Suprapubic skin (tissue), 4 donors: Measurements from ENCODE around the gene MTR. TPM values are rescaled to one million over a fixed set of nuclear protein-coding genes. Genes with fewer than 3 reads are reported as not detected.

Experiments
- DNase-seq, 2 donors: peaks; one replicate each; pipeline ENCODE4 v3.0.0-alpha.2; 2019; ENCODE audit warnings: low spot score in 2 of 2
- H3K27ac ChIP-seq: fragments of 200-600 bp; sonication (generic); one replicate; pipeline ENCODE4 v1.5.1; 2019
- H3K27me3 ChIP-seq: fragments of 200-600 bp; sonication (generic); one replicate; pipeline ENCODE4 v1.5.1; 2019
- H3K36me3 ChIP-seq: fragments of 200-600 bp; sonication (generic); one replicate; pipeline ENCODE4 v1.5.1; 2019
- H3K4me1 ChIP-seq: fragments of 200-600 bp; sonication (generic); one replicate; pipeline ENCODE4 v1.5.1; 2019
- H3K4me3 ChIP-seq: fragments of 200-600 bp; sonication (generic); one replicate; pipeline ENCODE4 v1.5.1; 2019; ENCODE audit warnings: mild to moderate bottlenecking
- H3K9me3 ChIP-seq: fragments of 200-600 bp; sonication (generic); one replicate; pipeline ENCODE4 v1.5.1; 2019
- EP300 ChIP-seq: sonication (generic); formaldehyde crosslinking; IDR thresholded peaks from one replicate; pipeline ENCODE4 v1.6.1; 2017; ENCODE audit warnings: antibody characterized with exemption
- POLR2A ChIP-seq, 2 donors: fragments of 450-650 bp; IDR thresholded peaks; one replicate each; pipeline ENCODE4 v1.6.1; 2017; ENCODE audit warnings: antibody characterized with exemption in 2 of 2, mild to moderate bottlenecking in 2 of 2, moderate library complexity in 2 of 2
- POLR2AphosphoS5 ChIP-seq, 3 donors: sonication (generic); formaldehyde crosslinking; IDR thresholded peaks; one replicate each; pipeline ENCODE4 v1.6.1; 2017; ENCODE audit warnings: antibody characterized with exemption in 3 of 3
- WGBS: methylation state at CpG from one replicate; pipeline ENCODE4 v1.1.5; 2018; 5-methylcytosine and 5-hydroxymethylcytosine counted together
- total RNA-seq, 4 donors: library from RNA; depleted of rRNA; stranded (reverse); fragments of >200 nt; gene quantifications; one replicate each; pipeline ENCODE4 v1.1.0, GENCODE V29; 2016
- TF ChIP-seq, protein P1 (sequence below), 2 donors: fragments of 200-600 bp in 1 of 2; fragments of 450-650 bp in 1 of 2; sonication (generic) in 1 of 2; IDR thresholded peaks; one replicate each; pipeline ENCODE4 v1.5.1; 2016 to 2019; ENCODE audit warnings: antibody characterized with exemption in 2 of 2, mild to moderate bottlenecking in 1 of 2, moderate library complexity in 1 of 2

The MTR gene
- total RNA-seq, 4 donors from 2014 or later = 17.7 to 77.7 (median 27.3) TPM

DNA sequence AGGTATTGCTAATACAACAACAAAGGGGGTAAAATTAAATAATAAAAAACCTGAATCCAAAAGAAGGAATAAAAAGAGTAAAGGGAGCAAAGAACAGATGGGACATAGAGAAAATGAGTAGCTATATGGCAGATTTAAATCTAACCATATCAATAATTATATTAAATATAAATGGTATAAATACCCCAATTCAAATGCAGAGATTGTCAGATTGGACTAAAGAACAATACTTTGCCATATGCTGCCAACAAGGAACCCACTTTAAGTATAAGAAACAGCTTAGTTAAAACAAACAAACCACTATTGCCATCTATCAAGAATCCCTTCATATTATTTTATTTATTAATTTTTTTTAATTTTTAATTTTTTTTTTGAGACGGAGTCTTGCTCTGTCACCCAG is 122.4 kb downstream of the MTR start:
- H3K9me3 ChIP-seq = peaks cover 9% of the 10 kb centered on the region
- H3K36me3 ChIP-seq = no peaks in the 10 kb centered on the region
- H3K27me3 ChIP-seq = no peaks in the 10 kb centered on the region
- DNase-seq = no peak
- no peak overlapping the region for H3K4me3 ChIP-seq
- H3K27ac ChIP-seq = no peak overlapping the region
- WGBS = 95% methylated on average over 1 of the region's 1 CpG
- TF ChIP-seq EP300 (no peak), POLR2AphosphoS5 (IDR thresholded peaks at IDR 0.05) (no peak)
- TF ChIP-seq, protein P1, sequence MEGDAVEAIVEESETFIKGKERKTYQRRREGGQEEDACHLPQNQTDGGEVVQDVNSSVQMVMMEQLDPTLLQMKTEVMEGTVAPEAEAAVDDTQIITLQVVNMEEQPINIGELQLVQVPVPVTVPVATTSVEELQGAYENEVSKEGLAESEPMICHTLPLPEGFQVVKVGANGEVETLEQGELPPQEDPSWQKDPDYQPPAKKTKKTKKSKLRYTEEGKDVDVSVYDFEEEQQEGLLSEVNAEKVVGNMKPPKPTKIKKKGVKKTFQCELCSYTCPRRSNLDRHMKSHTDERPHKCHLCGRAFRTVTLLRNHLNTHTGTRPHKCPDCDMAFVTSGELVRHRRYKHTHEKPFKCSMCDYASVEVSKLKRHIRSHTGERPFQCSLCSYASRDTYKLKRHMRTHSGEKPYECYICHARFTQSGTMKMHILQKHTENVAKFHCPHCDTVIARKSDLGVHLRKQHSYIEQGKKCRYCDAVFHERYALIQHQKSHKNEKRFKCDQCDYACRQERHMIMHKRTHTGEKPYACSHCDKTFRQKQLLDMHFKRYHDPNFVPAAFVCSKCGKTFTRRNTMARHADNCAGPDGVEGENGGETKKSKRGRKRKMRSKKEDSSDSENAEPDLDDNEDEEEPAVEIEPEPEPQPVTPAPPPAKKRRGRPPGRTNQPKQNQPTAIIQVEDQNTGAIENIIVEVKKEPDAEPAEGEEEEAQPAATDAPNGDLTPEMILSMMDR (IDR thresholded peaks at IDR 0.05) = no peak
- H3K4me1 ChIP-seq = no peaks in the 10 kb centered on the region

DNA sequence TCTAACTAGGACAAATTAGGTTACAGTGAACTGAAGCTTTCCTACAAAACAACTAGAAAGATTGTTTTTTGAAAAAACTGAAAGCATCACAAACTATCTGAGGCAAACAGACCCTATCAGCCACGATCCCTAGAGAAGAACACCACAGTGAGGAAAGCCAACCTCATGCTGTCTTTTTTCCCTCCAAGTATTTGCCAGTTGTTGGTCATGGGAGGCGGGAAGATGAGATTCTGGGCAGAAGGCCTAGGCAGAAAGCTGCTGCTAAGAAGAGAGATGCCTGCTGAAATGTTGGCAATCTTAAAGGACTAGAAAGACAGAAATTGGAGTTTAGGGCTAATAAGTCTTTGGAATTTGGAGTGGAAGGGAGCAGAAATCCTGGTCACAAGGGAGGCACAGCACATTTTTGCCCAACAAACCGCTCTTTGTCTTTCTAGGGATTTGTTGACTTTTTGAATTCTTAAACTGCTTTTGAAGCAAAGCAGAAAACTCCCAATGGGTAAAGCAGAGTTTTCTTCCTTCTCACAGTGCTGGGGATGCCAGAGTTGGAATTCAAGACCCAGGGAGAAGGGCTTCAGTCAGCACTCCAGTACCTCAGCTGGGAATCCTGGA is 125.3 kb downstream of the MTR start:
- no peaks in the 10 kb centered on the region for H3K4me1 ChIP-seq
- TF ChIP-seq, protein P1 (IDR thresholded peaks at IDR 0.05) = no peak
- TF ChIP-seq EP300 = no peak
- TF ChIP-seq POLR2A (IDR thresholded peaks at IDR 0.05) = no peak
- no peak for TF ChIP-seq POLR2AphosphoS5 (IDR thresholded peaks at IDR 0.05)
- 86% methylated on average over 3 of the region's 3 CpGs for WGBS
- no peaks in the 10 kb centered on the region for H3K36me3 ChIP-seq
- no peak overlapping the region for H3K27ac ChIP-seq
- H3K4me3 ChIP-seq = no peak overlapping the region
- no peak for DNase-seq
- peaks cover 9% of the 10 kb centered on the region for H3K9me3 ChIP-seq
- H3K27me3 ChIP-seq = no peaks in the 10 kb centered on the region

DNA sequence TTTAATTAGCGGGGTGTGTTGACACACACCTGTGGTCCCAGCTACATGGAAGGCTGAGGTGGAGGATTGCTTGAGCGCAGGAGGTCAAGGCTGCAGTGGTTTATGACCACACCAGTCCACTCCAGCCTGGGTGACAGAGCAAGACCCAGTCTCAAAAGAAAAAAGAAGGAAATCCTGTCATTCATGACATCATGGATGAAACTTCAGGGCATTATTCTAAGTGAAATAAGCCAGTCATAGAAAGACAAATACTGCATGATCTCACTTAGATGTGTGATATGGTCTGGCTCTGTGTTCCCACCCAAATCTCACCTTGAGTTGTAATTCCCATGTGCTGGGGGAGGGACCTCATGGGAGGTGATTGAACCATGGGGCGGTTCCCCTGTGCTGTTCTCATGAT is 126.5 kb downstream of the MTR start:
- Histone ChIP-seq H3K36me3 (no peaks in the 10 kb centered on the region), H3K27ac (no peak overlapping the region), H3K27me3 (no peaks in the 10 kb centered on the region), H3K4me1 (no peaks in the 10 kb centered on the region), H3K4me3 (no peak overlapping the region), H3K9me3 (peaks cover 6% of the 10 kb centered on the region)
- DNase-seq = no peak
- TF ChIP-seq EP300 (no peak), POLR2A (IDR thresholded peaks at IDR 0.05) (no peak), POLR2AphosphoS5 (IDR thresholded peaks at IDR 0.05) (no peak)
- TF ChIP-seq, protein P1 (IDR thresholded peaks at IDR 0.05) = no peak
- 89% methylated on average over 3 of the region's 3 CpGs for WGBS

DNA sequence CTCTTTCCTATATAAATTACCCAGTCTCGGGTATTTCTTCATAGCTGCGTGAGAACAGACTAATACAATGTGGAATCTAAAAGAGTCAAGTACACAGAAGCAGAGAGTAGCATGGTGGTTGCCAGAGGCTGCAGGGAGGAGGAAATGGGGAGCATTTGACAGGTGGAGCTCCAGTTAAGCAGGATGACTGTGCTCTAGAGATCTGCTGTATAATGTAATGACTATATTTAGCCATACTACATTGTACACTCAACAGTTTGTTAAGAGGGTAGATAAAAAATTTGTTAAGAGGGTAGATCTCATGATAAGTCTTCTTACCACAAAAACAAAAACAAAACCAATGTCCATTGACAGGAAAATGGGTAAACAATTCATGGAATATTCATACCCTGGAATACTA is 127.1 kb downstream of the MTR start:
- no peaks in the 10 kb centered on the region for H3K27me3 ChIP-seq
- no peak overlapping the region for H3K4me3 ChIP-seq
- no peaks in the 10 kb centered on the region for H3K4me1 ChIP-seq
- TF ChIP-seq POLR2A (IDR thresholded peaks at IDR 0.05) (no peak), EP300 (no peak), POLR2AphosphoS5 (IDR thresholded peaks at IDR 0.05) (no peak)
- TF ChIP-seq, protein P1 (IDR thresholded peaks at IDR 0.05) = no peak
- WGBS = 92% methylated on average over 2 of the region's 2 CpGs
- no peak overlapping the region for H3K27ac ChIP-seq
- peaks cover under 1% of the 10 kb centered on the region for H3K9me3 ChIP-seq
- no peaks in the 10 kb centered on the region for H3K36me3 ChIP-seq
- no peak for DNase-seq

DNA sequence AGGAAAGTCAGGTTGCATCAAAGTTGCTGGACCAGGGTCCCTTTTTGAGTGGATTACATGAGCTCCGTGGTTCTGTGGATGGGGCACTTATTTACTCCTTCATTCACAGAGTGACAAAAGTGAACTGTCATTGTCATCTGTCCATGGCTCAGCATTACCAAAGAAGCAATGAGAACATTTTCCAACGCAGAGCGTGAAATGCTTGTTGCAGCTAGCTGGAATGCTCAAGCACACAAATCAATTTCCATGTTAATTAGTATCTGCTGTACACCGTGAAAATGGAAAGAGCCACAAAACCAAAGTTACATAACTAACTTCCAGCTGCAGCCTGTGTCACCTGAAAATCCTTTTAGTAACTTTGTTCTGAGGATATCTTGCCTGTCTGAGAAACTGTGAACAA is 130.3 kb downstream of the MTR start:
- no peak overlapping the region for H3K4me3 ChIP-seq
- DNase-seq = no peak
- H3K4me1 ChIP-seq = no peaks in the 10 kb centered on the region
- no peak for TF ChIP-seq POLR2AphosphoS5 (IDR thresholded peaks at IDR 0.05)
- TF ChIP-seq, protein P1 (IDR thresholded peaks at IDR 0.05) = no peak
- no peak for TF ChIP-seq POLR2A (IDR thresholded peaks at IDR 0.05)
- TF ChIP-seq EP300 = no peak
- H3K27me3 ChIP-seq = no peaks in the 10 kb centered on the region
- no peak overlapping the region for H3K27ac ChIP-seq
- peaks cover 7% of the 10 kb centered on the region for H3K9me3 ChIP-seq
- 58% methylated on average over 4 of the region's 4 CpGs for WGBS
- no peaks in the 10 kb centered on the region for H3K36me3 ChIP-seq
